ENCODE measurements around the gene ZBTB7C. TPM values are rescaled to one million over a fixed set of nuclear protein-coding genes. Genes with fewer than 3 reads are reported as not detected.

ZBTB7C gene
- polyA plus RNA-seq, 1 of the 3 experiments (the other 2 are of a cell fraction), result 0.05 TPM

GRCh38 chr18:48007381-48007780, 401.8 kb downstream of the ZBTB7C start:
- Histone ChIP-seq H3K36me3 (replicated peaks in 1 of 2; ENCODE audit: control insufficient read depth in 1 of 2, insufficient read depth in 2 of 2, low read length in 1 of 2) (no peaks in the 10 kb centered on the region), H3F3A (replicated peaks; ENCODE audit: insufficient read depth) (no peaks in the 10 kb centered on the region), H3K27ac (ENCODE audit: low read depth in 2 of 2, low read length in 1 of 2) (no peak overlapping the region), H3K9me3 (no peaks in the 10 kb centered on the region), H3K4me1 (ENCODE audit: control insufficient read depth in 1 of 2, insufficient read depth in 2 of 2, low read depth in 1 of 2, low read length in 1 of 2) (peaks cover 4 to 23% of the 10 kb centered on the region in 2 experiments; a peak in 2 of 4 replicates), H4K20me1 (ENCODE audit: insufficient read depth) (no peaks in the 10 kb centered on the region), H3K27me3 (ENCODE audit: insufficient read depth) (peaks cover 8% of the 10 kb centered on the region; the same call in 1 of the 2 replicates), H3K9ac (no peak overlapping the region), H2AFZ (ENCODE audit: low read depth) (no peak overlapping the region), H3K4me2 (no peak overlapping the region), H3K9me2 (no peaks in the 10 kb centered on the region), H3K79me2 (ENCODE audit: insufficient read depth) (no peaks in the 10 kb centered on the region), H3K4me3 (ENCODE audit: low read depth in 2 of 2, low read length in 1 of 2) (no peak overlapping the region)
- TF ChIP-seq RXRA (IDR thresholded peaks at IDR 0.05; ENCODE audit: borderline replicate concordance, low read depth) (no peak), CHD2 (IDR thresholded peaks at IDR 0.05; ENCODE audit: low read length, partially characterized antibody) (no peak), EP300 (IDR thresholded peaks at IDR 0.05; ENCODE audit: borderline replicate concordance in 1 of 2, low read depth in 1 of 2, low read length in 1 of 2) (no peak), CTCF (IDR thresholded peaks at IDR 0.05) (no peak), JUND (IDR thresholded peaks at IDR 0.05) (no peak), RAD21 (IDR thresholded peaks at IDR 0.05; ENCODE audit: low read length) (no peak), ELF1 (IDR thresholded peaks at IDR 0.05) (no peak), GATA2 (CRISPR knock-in tag; IDR thresholded peaks at IDR 0.05) (no peak)
- WGBS (ENCODE audit: low lambda C conversion rate), result 97% methylated on average over 8 of the region's 10 CpGs
- DNase-seq, result no peak
- POLR2A ChIA-PET, result interaction anchor here (0.6 to 1.4 kb wide), 2 partner anchors 37 to 77 kb away, joined by 3 to 5 read pairs; partner anchors contain the start of gene SMAD2
- CTCF ChIA-PET, result interaction anchor here (0.6 to 4.4 kb wide), 33 partner anchors 9 to 792 kb away, joined by 3 to 61 read pairs (median 4); no protein-coding TSS in a partner anchor

- 95% methylated on average over 12 of the region's 12 CpGs for WGBS (ENCODE audit: low lambda C conversion rate)
- H3K36me3 ChIP-seq (replicated peaks in 1 of 2; ENCODE audit: control insufficient read depth in 1 of 2, insufficient read depth in 2 of 2, low read length in 1 of 2), result no peaks in the 10 kb centered on the region
- no peaks in the 10 kb centered on the region for H3F3A ChIP-seq (replicated peaks; ENCODE audit: insufficient read depth)
- H3K27me3 ChIP-seq (ENCODE audit: insufficient read depth), result peaks cover 8% of the 10 kb centered on the region; the same call in 1 of the 2 replicates
- DNase-seq, result no peak
- H3K4me2 ChIP-seq, result no peak overlapping the region
- H3K27ac ChIP-seq (ENCODE audit: low read depth in 2 of 2, low read length in 1 of 2), result no peak overlapping the region
- no peaks in the 10 kb centered on the region for H3K79me2 ChIP-seq (ENCODE audit: insufficient read depth)
- TF ChIP-seq TEAD4 (IDR thresholded peaks at IDR 0.05; ENCODE audit: borderline replicate concordance, insufficient read depth), result no peak
- TF ChIP-seq SIN3A (IDR thresholded peaks at IDR 0.05; ENCODE audit: borderline replicate concordance, low read depth, low read length), result no peak
- no peak for TF ChIP-seq EZH2phosphoT487 (IDR thresholded peaks at IDR 0.05; ENCODE audit: borderline replicate concordance, low read depth)
- TF ChIP-seq FOXM1 (IDR thresholded peaks at IDR 0.05; ENCODE audit: low read depth), result no peak
- no peak overlapping the region for H2AFZ ChIP-seq (ENCODE audit: low read depth)
- ChIA-PET CTCF (interaction anchor here (1.1 to 4.4 kb wide), 11 partner anchors 9 to 791 kb away, joined by 3 to 61 read pairs (median 6); no protein-coding TSS in a partner anchor), POLR2A (no interaction called here)
- H3K4me3 ChIP-seq (ENCODE audit: low read depth in 2 of 2, low read length in 1 of 2), result no peak overlapping the region
- H3K4me1 ChIP-seq (ENCODE audit: control insufficient read depth in 1 of 2, insufficient read depth in 2 of 2, low read depth in 1 of 2, low read length in 1 of 2), result peaks cover 4 to 23% of the 10 kb centered on the region in 2 experiments; a peak in 2 of 4 replicates
- H3K9me3 ChIP-seq, result no peaks in the 10 kb centered on the region
- H4K20me1 ChIP-seq (ENCODE audit: insufficient read depth), result no peaks in the 10 kb centered on the region
- no peak overlapping the region for H3K9ac ChIP-seq
- no peaks in the 10 kb centered on the region for H3K9me2 ChIP-seq
These were observed 402.6 kb downstream of the ZBTB7C start for GRCh38 chr18:48006415-48007175.

All from SK-N-SH (cell line).